ENCODE measurements around the gene ZNF354C.

GRCh38 chr5:179080724-179081123 lies 20.6 kb downstream of the ZNF354C start:
- TF ChIP-seq POLR2A (IDR thresholded peaks at IDR 0.05) (no peak), POLR2AphosphoS5 (IDR thresholded peaks at IDR 0.05) (no peak)

Measured in breast epithelium (tissue), 3 donors.